Measurements from ENCODE around the gene RIT1.

RIT1 gene

GRCh38 chr1:155911156-155912055 lies at the start of gene RIT1:
RIT1 (minus strand) TSS chr1:155911349; CDS start chr1:155910761, 588 bp downstream.
- Histone ChIP-seq H3K27me3 (ENCODE audit: insufficient read depth, low read depth, severe bottlenecking) (no peaks in the 10 kb centered on the region), H3K27ac (peak within 1 kb of the TSS; percentile 75), H3K9me3 (ENCODE audit: severe bottlenecking) (no peaks in the 10 kb centered on the region), H3K4me3 (ENCODE audit: low read depth, low read length) (peak within 1 kb of the TSS; percentile 83), H3K36me3 (peaks cover 91% of the 10 kb centered on the region)
- TF ChIP-seq, protein P1, sequence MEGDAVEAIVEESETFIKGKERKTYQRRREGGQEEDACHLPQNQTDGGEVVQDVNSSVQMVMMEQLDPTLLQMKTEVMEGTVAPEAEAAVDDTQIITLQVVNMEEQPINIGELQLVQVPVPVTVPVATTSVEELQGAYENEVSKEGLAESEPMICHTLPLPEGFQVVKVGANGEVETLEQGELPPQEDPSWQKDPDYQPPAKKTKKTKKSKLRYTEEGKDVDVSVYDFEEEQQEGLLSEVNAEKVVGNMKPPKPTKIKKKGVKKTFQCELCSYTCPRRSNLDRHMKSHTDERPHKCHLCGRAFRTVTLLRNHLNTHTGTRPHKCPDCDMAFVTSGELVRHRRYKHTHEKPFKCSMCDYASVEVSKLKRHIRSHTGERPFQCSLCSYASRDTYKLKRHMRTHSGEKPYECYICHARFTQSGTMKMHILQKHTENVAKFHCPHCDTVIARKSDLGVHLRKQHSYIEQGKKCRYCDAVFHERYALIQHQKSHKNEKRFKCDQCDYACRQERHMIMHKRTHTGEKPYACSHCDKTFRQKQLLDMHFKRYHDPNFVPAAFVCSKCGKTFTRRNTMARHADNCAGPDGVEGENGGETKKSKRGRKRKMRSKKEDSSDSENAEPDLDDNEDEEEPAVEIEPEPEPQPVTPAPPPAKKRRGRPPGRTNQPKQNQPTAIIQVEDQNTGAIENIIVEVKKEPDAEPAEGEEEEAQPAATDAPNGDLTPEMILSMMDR (IDR thresholded peaks at IDR 0.05; ENCODE audit: low read depth, low read length), result no peak
- peak; percentile 95 for DNase-seq

DNA sequence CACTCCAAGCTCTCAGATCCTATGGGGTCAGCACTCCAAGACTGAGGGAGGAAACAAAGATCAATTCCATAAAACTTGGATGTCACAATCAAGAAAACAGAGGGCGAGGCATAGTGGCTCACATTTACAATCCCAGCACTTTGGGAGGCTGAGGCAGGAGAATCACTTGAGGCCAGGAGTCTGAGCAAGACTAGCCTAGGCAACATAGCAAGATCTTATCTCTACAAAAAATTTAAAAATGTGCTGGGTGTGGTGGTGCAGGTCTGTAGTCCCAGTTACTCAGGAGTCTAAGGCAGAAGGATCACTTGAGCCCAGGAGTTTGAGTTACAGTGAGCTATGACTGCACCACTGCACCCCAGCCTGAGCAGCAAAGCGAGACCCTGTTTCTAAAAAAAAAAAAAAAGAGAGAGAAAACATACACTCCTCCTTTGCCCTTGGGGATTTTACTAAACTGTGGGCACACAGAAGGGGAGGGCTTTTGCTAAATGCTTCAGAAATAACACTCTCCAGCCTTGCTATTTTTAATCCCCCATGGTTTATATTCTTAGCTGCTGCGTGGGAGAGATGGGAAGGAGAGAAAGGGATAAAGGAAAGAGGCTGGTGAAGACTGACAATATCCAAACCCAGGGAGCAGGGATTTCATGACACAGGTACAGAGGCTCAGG lies 49.1 kb upstream of the RIT1 start:
- no peak for DNase-seq
- Histone ChIP-seq H3K4me3 (ENCODE audit: low read depth, low read length) (no peak overlapping the region), H3K36me3 (peaks cover 98% of the 10 kb centered on the region), H3K27me3 (ENCODE audit: insufficient read depth, low read depth, severe bottlenecking) (no peaks in the 10 kb centered on the region), H3K27ac (peak overlapping the region; percentile 68), H3K9me3 (ENCODE audit: severe bottlenecking) (no peaks in the 10 kb centered on the region)
- TF ChIP-seq, protein P1 (IDR thresholded peaks at IDR 0.05; ENCODE audit: low read depth, low read length), result no peak

DNA sequence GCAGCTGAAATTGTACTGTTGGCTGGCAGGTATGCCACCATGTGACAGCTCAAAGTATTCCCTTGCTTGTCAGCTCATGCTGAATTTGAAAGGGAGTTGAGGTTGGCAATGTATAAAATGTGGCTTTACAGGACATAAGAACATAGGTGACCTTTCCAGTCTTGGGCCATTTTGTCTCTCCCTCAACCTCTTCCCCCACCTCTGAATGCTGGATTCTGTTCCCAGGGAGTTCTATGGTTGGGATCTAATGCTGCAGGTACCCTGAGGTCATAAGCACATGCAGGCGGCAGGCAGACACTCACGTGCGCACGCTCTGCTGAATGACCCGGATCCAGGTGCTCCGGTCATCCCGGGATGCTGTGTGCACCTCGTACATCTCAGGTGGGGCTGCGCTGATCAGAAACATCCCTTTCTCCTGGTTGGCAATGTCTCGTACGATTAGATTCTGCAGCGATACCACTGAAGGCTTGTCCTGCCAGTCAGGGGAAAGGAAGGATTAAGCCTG lies 46.3 kb upstream of the RIT1 start:
- TF ChIP-seq, protein P1 (IDR thresholded peaks at IDR 0.05; ENCODE audit: low read depth, low read length), result no peak
- Histone ChIP-seq H3K36me3 (peaks cover 98% of the 10 kb centered on the region), H3K27me3 (ENCODE audit: insufficient read depth, low read depth, severe bottlenecking) (no peaks in the 10 kb centered on the region), H3K4me3 (ENCODE audit: low read depth, low read length) (no peak overlapping the region), H3K27ac (no peak overlapping the region), H3K9me3 (ENCODE audit: severe bottlenecking) (no peaks in the 10 kb centered on the region)
- no peak for DNase-seq

DNA sequence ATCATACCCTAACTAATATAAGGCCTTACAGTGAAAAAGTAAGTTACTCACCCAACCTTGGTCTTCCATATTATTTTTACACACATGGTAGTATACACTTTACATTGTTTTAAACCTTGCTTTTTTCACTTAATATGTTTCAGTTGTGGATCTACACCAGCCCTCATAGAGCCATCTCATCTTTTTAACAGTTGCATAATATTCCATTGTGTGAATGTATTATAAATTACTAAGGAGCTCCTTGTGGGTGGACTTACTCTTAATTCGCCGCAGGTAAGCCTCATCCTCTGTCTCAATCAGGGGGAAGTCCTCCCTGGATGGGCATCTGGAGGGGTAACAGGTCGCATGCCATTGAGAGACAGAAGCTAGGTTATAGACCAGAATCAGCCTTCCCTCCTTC lies 43.5 kb upstream of the RIT1 start:
- H3K4me3 ChIP-seq (ENCODE audit: low read depth, low read length), result no peak overlapping the region
- H3K27me3 ChIP-seq (ENCODE audit: insufficient read depth, low read depth, severe bottlenecking), result no peaks in the 10 kb centered on the region
- peaks cover 98% of the 10 kb centered on the region for H3K36me3 ChIP-seq
- H3K27ac ChIP-seq, result no peak overlapping the region
- TF ChIP-seq, protein P1 (IDR thresholded peaks at IDR 0.05; ENCODE audit: low read depth, low read length), result no peak
- H3K9me3 ChIP-seq (ENCODE audit: severe bottlenecking), result no peaks in the 10 kb centered on the region
- no peak for DNase-seq

DNA sequence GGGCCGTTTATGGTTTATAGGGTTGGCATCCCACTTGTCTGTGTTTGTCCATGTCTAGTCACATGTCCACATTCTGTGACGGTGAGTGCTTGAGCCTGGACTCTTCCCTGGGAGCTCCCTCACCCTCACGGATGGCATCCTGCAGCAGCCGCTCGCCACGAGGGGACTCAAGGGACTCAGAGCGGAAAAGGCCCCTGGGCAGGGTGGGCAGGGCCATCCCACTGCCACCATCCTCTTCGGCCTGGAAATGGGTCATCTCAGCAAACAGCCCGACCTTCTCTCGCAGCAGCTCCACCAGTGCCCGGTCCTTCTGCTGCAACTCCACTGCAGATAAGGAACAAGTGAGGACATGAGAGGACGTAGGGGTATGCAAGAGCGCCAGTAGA lies 41.3 kb upstream of the RIT1 start:
- TF ChIP-seq, protein P1 (IDR thresholded peaks at IDR 0.05; ENCODE audit: low read depth, low read length), result no peak
- no peak for DNase-seq
- Histone ChIP-seq H3K27ac (no peak overlapping the region), H3K4me3 (ENCODE audit: low read depth, low read length) (no peak overlapping the region), H3K36me3 (peaks cover 96% of the 10 kb centered on the region), H3K9me3 (ENCODE audit: severe bottlenecking) (no peaks in the 10 kb centered on the region), H3K27me3 (ENCODE audit: insufficient read depth, low read depth, severe bottlenecking) (no peaks in the 10 kb centered on the region)
